Fibroblast of skin of abdomen (primary cell): Measurements from ENCODE around the gene MILR1.
"Not testable (repeated sequence)": the region's sequence is repeated elsewhere in the genome, so short reads cannot be mapped to it uniquely, and the experiment has no call there.

ENCODE experiments used
- DNase-seq: peaks from one replicate; pipeline ENCODE4 v3.0.0-alpha.2; 2013

MILR1 gene

DNA sequence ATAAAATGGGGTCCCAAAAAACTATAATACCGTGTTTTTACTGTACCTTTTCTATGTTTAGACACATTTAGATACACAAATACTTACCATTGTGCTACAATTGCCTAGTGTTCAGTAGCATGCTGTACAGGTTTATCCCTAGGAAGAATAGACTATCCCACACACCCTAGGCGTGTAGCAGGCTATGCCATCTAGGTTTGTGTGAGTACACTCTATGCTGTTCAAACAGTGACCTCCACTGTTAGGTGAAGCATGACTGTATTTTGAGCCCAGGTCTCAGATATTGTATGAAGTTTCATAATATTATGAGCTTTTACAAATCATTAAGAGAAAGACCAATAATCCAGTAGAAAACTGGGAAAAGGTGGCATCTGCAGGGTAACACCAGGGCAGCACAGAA, 23.6 kb downstream of the MILR1 start:
- no peak for DNase-seq

DNA sequence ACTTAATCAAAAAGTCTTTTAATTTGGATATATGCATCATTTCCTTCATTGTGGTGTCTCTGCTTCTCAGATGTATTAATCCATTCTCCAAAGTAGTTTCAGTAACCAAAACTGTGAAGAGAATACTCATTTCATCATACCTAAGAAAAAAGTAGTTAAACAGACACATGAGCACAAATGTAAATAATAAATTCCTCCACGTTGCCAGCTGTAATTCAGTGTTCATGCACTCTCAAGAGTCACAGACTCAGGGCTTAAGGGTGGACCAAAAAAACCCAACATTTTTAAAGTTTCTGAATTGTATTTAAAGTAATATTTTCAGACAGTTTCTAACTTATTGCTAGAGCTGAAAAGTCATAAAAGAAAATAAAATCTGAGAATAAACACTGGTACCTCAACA, 28.9 kb downstream of the MILR1 start:
- DNase-seq: no peak

DNA sequence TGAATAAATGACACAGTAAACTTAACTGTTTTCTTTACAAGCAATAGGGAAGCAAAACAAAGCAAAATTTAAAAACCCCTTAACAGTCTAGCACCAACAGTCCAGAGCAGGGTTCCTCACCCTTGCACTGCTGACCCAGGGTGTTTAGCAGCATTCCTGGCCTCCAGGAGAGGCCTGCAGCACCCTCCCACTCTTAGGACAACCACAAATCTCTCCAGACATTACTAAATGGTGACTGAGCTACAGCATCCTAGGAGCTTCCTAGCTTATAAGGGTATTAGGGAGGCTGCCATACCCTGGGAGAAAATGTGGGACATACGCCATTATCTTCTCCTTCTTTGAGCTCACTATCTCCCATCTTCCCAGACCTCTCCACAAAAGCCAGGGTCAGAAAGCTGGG, 32.0 kb downstream of the MILR1 start:
- DNase-seq: no peak

DNA sequence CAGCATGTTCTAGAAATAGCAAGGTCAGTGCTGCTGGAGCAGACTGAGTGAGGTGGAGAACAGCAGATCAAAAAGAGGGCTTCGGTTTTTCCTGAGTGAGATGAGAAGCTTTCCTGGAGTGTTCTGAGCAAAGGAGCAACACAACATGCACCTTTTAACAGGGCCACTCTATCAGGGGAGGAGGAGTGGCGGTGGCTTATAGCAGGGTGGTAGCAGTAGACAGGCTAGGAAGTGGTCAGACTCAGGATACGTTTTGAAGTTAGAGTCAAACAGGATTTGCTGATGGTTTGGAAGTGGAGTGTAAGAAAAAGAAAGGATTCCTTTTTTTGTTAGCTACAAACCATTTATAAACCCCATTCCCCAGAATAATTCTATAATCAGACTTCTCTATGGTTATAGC, 35.5 kb downstream of the MILR1 start:
- DNase-seq: no peak

DNA sequence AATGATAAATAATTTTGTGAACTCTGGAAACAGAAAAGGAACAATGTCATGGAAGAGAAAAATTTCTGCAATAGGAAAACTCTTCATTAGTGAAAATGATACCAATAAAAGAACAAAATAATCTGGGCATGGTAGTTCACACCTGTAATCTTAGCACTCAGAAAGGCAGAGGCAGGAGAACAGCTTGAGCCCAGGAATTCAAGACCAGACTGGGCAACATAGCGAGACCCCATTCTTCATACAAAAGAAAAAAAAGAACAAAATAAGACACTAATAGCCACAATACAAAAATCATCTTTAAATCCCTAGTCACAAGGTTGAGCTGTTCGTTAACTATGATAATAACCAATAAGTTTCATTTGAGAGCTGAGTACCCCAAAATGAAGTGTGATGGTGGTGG, 39.4 kb downstream of the MILR1 start:
- DNase-seq: no peak

DNA sequence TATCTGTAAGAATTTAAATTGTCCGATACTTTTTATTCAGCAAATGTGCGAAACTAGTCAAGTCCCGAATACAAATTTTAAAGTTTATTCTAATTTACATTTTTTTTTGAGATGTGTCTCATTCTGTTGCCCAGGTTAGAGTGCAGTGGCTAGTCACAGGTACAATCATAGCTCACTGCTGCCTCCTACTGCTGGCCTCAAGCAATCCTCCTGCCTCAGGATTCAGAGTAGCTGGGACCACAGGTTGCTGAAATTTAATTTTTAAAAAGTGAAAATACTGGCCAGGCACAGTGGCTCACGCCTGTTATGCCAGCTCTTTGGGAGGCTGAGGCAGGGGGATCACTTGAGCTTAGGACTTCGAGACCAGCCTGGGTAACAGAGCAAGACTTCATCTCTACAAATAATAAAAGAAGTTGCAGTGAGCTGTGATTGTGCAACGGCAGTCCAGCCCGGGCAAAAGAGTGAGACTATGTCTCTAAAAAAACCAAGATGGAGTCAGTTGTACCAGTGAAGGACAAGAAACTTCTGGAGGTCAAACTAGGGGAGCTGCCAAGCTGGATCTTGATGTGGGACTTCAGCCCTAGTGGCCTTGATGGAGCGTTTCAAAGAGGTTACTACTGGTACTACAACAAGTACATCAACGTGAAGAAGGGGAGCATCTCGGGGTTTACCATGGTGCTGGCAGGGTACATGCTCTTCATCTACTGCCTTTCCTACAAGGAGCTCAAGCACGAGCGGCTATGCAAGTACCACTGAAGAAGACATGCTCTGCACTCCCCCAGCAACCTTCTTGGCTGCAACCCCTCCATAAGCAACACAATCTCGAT, 42.3 kb downstream of the MILR1 start:
- no peak for DNase-seq

DNA sequence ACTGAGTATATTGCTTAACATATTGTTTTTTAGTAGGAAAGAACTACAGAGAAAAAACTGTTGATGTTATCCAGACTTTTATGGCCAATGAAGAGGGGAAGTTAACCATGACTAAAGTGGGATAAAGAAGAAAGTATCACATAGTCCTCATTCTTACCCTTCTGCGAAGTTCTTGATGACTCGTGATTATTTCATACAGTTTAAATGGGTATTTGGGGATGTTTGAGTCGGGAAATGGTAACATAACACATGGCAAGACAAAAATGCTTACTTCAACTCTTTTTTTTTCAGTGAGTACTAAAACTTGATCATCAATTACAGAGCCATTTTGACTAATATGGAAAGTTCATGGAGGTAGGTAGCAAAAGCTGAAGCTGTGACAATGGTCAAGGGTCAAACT, 43.1 kb downstream of the MILR1 start:
- DNase-seq: peak; percentile 78

DNA sequence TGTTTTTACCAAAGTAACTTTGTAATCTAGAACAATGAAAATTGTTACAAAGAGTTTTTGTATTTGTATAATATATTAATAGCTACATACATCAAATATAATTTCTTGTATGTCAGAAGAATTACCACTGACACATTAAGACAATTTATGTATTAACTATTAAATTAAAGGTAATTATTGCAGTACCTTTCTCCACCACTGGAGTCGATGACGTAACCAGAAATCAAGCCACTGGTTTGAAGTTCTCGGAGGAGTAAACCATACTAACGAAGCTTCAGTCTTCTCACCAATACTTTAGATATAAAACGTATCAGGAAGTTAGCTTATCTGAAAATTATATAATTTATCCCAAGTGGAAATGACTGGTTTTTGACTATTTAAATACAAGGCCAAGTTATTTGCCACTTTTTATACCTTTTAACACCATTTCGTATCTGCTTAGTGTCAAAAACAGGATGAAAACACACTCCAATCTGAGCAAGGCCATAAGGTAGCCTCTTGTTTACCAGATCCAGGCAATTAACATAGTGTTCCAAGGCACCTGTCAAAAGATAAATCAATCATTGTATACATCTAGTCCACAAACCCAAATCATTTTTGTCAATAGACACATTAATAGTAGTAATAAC, 43.7 kb downstream of the MILR1 start:
- no peak for DNase-seq

DNA sequence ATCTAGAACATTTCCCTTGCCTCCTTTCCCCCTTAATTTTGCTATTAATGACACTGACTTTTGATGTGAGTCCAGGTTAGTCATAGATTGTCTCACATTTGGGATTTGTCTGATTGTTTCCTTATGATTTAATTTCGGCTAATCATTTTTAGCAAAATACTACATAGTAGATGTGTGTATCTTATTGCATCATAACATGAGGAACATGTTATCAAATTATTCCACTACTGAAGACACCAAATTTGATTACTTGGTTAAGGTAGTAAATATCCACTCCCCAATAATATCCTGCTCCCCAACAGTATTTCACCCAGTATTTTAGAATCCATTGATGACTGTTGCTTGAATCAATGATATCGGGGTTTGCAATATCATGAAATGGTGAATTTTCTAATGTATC, 45.2 kb downstream of the MILR1 start:
- DNase-seq: no peak

DNA sequence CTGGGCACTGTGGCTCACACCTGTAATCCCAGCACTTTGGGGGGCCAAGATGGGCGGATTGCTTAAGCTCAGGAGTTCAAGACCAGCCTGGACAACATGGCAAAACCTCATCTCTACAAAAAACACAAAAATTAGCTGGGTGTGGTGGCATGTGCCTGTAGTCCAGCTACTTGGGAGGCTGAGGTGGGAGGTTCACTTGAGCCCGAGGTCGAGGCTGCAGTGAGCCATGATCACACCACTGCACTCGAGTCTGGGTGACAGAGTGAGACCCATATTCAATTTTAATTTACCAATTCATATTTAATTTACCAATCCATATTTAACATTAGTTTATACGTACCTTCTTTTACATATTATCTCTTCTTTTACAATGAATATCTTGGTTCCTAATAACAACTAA, 46.4 kb downstream of the MILR1 start:
- DNase-seq: not testable (repeated sequence)

DNA sequence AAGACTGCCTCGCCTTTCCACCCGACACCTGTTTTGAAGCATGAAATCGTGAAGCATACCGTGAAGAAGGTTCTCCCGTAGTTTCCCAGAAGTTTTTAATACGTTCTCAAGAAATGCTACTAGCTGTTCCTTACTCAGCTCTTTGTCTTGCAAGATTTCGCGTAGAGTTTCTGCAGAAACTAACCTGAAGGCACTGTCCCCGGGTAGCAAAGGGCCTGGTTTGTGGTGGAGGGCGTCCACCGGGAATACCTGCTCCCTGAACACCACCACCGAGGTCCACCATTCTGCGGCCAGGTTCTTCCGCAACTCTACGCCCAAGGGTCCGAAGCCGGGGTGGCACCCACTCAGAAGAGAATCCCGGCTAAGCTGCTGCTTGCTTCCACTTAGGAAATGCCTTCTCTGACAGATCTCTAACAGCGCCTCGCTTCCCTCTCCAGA, 47.5 kb downstream of the MILR1 start:
- no peak for DNase-seq

DNA sequence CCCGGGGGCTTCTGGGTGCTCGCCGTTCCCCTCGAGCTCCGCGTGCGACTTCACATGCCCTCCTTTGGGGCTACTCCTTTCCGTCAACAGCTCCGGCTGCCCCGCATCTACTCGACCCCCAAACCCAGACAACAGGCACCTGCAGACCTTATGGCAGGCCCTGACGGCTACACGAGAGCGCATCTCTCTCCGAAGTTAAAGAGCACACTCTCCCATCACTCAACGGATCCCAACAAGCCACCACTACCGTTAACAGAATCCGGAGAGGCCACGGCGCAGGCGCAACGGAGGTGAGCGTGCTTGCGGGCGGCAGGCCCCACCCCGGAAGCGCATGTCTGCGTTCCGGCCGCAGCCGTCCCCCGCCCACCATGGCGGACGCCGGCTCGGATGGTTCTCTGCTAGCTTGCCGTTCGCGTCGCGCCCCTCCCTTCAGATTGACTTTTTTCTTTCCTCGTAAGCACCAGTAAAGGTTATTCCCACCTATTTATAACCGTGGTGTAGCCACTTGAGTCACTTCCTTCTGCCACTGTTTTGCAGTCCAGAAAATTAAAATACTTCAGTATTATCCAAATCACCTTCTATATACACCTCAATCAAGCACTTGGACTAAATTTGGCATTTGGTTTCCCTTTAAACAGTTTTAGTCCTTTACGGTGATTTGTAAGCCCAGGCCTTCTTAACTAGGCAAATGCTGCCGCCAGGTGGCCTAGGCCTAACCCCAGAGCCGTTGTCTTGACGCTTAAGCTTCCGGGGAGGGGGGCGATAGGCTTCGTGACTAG, 48.1 kb downstream of the MILR1 start, which contains the start of gene POLG2:
TSS of gene POLG2 (minus strand) at position 269 of the 779 bp plus-strand sequence. CDS start at position 183, 86 bp downstream.
- DNase-seq: peak; percentile 93

DNA sequence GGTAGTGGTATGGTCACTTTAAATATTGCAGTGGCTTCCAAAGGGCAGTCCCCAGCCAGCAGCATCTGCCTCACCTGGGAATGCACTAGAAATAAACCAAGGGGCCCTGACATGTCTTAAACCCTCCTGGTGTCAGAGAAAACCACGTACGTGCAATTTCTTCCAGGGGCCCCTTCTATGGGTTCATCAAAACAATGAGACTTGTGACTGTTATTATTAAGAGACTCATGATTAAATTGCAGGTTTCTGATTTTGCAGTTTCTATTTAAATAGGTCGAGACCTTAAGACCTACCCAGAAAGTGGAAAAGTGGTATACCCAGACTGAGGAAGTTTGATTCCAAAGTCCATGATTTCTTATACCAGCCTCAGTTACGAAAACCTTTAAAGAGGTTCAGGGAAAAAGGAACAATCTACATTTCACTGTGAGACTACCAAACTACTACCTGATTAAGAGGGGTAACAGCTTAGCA, 48.7 kb downstream of the MILR1 start:
- DNase-seq: no peak

DNA sequence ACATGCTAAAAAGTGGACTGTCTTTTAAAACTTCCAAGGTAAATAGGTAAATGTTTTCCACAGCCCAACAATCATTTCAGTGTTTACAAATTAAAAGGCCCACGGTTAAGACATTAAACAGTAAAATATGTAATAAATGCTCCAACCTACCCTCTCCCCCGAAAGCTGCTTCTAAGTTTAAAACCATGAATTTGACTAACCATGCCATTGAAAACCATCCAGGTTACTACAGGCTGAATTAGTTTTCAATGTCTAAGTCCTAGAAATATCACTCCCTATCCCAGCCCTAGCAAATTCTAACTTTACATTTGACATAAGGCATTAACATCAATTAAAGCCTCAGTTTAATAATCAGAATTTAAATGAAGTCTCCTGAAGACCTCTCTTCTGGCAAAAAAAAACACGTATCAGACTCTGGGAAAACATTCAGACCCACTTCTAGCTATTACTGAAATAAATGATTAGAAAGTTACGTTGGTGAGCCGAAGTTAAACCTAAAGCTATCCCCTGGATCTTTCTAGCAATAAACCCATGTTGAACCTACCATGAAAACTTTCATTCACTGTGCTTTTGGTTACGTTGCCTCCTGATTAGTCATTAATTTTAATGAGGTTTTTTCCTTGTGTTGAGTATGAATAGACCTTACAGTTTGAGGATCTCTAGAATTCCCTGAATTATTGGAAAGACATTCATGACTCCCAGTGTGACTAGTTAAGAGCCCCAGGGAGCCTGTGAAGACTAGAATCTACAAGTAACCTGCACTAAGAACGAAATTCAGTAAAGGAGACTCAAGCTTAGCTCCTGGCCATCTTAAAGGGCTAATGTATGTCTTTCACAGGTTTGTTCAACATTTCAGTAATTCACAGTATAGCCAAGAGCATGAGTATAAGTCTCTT, 49.6 kb downstream of the MILR1 start:
- DNase-seq: no peak

DNA sequence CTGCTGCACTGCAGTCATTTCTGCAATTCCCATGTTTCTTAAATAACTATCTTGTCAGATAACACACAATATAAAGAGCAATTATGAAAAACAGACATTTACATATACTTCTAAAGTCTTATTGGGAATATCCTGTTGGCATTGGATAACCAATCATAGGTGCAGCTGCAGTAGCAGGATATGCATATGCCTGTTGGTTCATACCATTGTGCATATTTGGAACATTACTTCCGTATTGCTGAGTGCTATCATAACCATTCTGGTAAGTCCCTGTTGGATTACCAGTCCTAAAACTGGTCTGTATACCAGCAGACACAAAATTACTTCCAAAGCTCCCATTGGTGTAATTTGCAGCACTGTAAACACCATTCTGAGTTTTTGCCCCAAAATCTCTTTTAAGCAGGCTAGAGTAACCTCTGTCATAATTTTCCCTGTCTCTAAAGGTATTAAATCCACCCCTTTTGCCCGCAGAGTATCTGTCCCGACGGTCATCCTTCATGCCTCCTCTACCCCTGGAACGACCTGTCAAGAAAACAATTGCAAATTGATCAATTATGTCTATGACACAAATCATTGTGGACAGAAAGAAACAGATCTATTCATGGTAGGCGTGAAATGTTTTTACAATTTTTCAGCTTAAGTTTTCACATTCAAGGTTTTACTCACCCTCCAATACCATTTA, 51.0 kb downstream of the MILR1 start:
- DNase-seq: peak; percentile 18

DNA sequence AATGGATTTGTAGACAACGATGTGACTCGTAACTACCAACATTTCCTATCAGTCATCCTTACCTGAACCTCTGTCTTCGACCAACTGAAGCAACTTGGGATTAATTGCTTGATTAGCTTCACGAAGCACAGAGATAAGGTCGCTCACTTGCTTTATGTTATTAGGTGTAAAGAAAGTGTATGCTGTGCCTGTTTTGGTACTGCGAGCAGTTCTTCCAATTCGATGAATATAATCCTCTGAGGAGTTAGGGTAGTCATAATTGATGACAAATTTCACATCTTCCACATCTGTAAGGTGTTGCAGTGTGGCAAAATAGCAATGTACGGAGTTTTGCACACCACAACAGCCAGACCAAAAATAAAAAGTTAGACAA, 51.6 kb downstream of the MILR1 start:
- DNase-seq: no peak

DNA sequence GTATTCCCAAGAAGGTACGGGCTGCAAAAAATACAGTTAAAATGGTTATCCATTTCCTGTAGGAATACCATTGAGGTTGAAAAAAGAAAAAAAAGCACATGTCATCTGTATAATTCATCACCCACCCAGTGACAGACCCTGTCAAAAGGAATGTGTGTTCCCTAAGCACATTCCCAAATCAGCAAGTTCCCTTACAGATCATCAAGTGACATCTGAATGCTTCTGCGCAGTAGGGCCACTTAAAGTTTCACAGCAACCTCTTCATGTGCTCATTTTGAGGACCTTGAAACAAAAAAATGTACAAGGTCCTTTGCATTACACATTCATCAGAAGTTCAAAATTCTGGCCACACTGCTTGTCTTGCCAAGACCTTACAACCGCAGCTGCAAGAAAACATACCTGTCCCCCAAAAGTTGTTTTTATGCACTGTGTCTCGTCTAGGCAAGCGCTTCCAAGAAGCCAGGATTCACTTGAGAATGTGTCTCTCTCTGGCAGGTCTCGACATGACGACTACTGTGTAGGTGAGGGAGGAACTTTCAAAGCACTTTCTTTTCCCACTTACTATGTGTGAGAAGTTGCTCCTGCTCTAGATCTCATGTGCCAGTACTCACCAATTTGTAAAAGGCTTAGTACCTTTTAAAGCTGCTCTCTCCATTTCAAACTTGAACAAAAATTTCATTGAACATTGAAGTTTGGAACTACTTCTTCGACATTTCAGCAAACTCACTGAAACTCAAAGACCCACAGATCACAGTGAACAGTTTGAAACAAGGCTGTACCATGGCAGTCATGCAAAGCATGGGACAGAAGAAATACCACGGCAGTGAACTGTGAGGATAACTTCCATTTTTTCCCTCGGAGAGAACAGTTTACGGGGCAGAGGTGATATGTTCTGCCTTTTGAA, 52.2 kb downstream of the MILR1 start:
- no peak for DNase-seq

DNA sequence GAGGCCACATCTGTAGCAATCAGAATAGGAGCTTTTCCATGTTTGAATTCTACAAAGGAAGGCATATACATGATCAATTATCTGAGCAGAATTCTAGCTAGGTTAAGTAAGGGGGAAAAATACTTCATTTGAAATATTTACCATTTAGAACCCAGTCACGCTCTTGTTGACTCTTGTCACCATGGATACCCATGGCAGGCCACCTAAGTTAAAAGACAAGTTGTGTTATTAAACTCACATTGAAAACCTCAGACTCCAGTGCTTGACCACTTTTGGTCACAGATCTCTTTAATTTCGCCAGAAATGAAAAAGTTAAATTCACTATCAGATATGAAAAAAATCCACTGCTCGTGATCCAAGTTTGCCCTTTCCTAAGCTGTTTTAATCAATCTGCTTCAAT, 53.1 kb downstream of the MILR1 start:
- no peak for DNase-seq

DNA sequence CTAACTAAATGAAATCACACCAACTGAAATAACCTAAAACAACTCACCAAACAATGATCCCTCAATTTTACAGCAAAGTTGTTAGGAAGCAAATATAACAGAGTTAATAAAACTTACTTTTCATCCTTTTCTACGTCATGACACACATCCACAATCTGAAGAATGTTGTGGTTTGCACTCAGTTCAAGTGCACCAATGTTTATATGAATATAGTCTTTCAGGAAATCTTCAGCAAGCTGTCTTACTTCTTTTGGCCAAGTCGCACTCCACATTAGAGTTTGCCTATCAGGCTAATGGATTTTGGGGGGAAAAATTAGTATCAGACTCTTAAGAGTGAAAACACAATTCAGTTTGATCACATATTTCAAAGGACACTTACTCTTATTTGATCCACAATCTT, 53.9 kb downstream of the MILR1 start:
- DNase-seq: no peak

DNA sequence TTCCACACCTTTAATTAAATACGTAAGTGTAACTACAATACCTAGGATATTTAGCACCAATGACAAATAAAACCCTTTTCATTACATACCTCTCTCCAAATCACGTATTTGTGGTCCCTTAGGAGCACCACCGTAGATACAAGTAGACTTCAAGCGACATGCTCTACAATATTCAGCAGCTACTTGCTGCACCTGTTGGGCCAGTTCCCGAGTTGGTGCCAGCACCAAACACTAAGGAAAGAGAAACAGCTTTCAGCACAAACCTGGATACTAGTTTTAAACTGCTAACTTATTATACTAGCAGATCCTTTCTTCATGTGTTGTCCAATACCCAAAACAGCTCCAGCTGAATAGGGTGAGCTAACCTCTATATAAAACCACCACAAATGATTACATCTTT, 54.4 kb downstream of the MILR1 start:
- DNase-seq: no peak
